HEK293 (cell line): ENCODE measurements around the gene LHFPL3.

ENCODE experiments used
- KLF7 ChIP-seq: fragments of 450-650 bp; formaldehyde crosslinking; IDR thresholded peaks from 2 replicates; pipeline ENCODE4 v1.5.1; 2016; ENCODE audit warnings: missing biosample characterization, missing genetic modification characterization, borderline replicate concordance
- ZNF16 ChIP-seq: fragments of 450-650 bp; formaldehyde crosslinking; IDR thresholded peaks from 2 replicates; pipeline ENCODE4 v1.5.1; 2016; ENCODE audit warnings: low read depth, missing biosample characterization, missing genetic modification characterization
- ZNF311 ChIP-seq: fragments of 450-650 bp; formaldehyde crosslinking; IDR thresholded peaks from 2 replicates; pipeline ENCODE4 v1.5.1; 2017; ENCODE audit warnings: missing biosample characterization, missing genetic modification characterization, borderline replicate concordance
- ZNF777 ChIP-seq: fragments of 450-650 bp; formaldehyde crosslinking; IDR thresholded peaks from 2 replicates; pipeline ENCODE4 v1.5.1; 2017; ENCODE audit warnings: missing biosample characterization, missing genetic modification characterization, borderline replicate concordance

GRCh38 chr7:104296900-104297299, 31.5 kb upstream of the LHFPL3 start:
- TF ChIP-seq ZNF311 (no peak), KLF7 (tag by site-specific recombination) (no peak), ZNF16 (tag by site-specific recombination) (no peak), ZNF777 (tag by site-specific recombination) (no peak)
